H9 (cell line): ENCODE data around the gene TJP3. TPM values are rescaled to one million over a fixed set of nuclear protein-coding genes. Genes with fewer than 3 reads are reported as not detected.

Experiments
- DNase-seq: peaks from one replicate; pipeline ENCODE4 v3.0.0-alpha.2; 2017
- H2AFZ ChIP-seq: one replicate; pipeline ENCODE4 v1.6.1; 2013; ENCODE audit warnings: mild to moderate bottlenecking, low read length, control low read depth, moderate library complexity
- H2AK5ac ChIP-seq: 2 replicates; pipeline ENCODE4 v1.6.1; 2013; ENCODE audit warnings: low read length, control low read depth, mixed read lengths; ENCODE audit not compliant: insufficient read length
- H2BK120ac ChIP-seq: one replicate; pipeline ENCODE4 v1.6.1; 2013; ENCODE audit warnings: low read depth, mild to moderate bottlenecking, low read length, control low read depth, inconsistent platforms; ENCODE audit not compliant: poor library complexity, severe bottlenecking
- H2BK12ac ChIP-seq: 2 replicates; pipeline ENCODE4 v1.6.1; 2013; ENCODE audit warnings: low read length, control low read depth, mixed read lengths, low read depth; ENCODE audit not compliant: insufficient read length
- H2BK15ac ChIP-seq: 2 replicates; pipeline ENCODE4 v1.6.1; 2013; ENCODE audit warnings: low read depth, low read length, control low read depth
- H2BK20ac ChIP-seq: one replicate; pipeline ENCODE4 v1.6.1; 2013; ENCODE audit warnings: low read depth, mild to moderate bottlenecking, low read length, control low read depth, inconsistent platforms; ENCODE audit not compliant: poor library complexity, severe bottlenecking
- H2BK5ac ChIP-seq: 2 replicates; pipeline ENCODE4 v1.6.1; 2013; ENCODE audit warnings: low read length, control low read depth, mixed read lengths; ENCODE audit not compliant: insufficient read length
- H3K14ac ChIP-seq: 2 replicates; pipeline ENCODE4 v1.6.1; 2013; ENCODE audit warnings: low read length, control low read depth; ENCODE audit not compliant: insufficient read depth
- H3K18ac ChIP-seq: 2 replicates; pipeline ENCODE4 v1.6.1; 2013; ENCODE audit warnings: low read depth, mild to moderate bottlenecking, mixed read lengths, low read length, control low read depth; ENCODE audit not compliant: insufficient read length
- H3K23ac ChIP-seq: 2 replicates; pipeline ENCODE4 v1.6.1; 2013; ENCODE audit warnings: low read length, control low read depth, mixed read lengths, low read depth; ENCODE audit not compliant: insufficient read length
- H3K23me2 ChIP-seq: 2 replicates; pipeline ENCODE4 v1.6.1; 2013; ENCODE audit warnings: low read depth, mild to moderate bottlenecking, mixed read lengths, low read length, control low read depth; ENCODE audit not compliant: insufficient read length, poor library complexity, severe bottlenecking
- H3K27ac ChIP-seq: 2 replicates; pipeline ENCODE4 v1.5.1; 2013; ENCODE audit warnings: low read length, control low read depth, mixed read lengths, low read depth; ENCODE audit not compliant: insufficient read length
- H3K27me3 ChIP-seq: 2 replicates; pipeline ENCODE4 v1.6.1; 2013; ENCODE audit warnings: low read length, control low read depth, inconsistent platforms; ENCODE audit not compliant: insufficient read depth
- H3K4ac ChIP-seq: 2 replicates; pipeline ENCODE4 v1.6.1; 2013; ENCODE audit warnings: low read depth, mild to moderate bottlenecking, control low read depth, inconsistent platforms, low read length, moderate library complexity
- H3K4me1 ChIP-seq: 2 replicates; pipeline ENCODE4 v1.6.1; 2013; ENCODE audit warnings: low read length, control low read depth, inconsistent platforms; ENCODE audit not compliant: insufficient read depth
- H3K4me2 ChIP-seq: 2 replicates; pipeline ENCODE4 v1.6.1; 2013; ENCODE audit warnings: low read length, control low read depth, mixed read lengths; ENCODE audit not compliant: insufficient read length, insufficient read depth
- H3K56ac ChIP-seq: 2 replicates; pipeline ENCODE4 v1.6.1; 2013; ENCODE audit warnings: low read depth, mild to moderate bottlenecking, mixed read lengths, low read length, control low read depth; ENCODE audit not compliant: insufficient read length
- H3K79me1 ChIP-seq: 2 replicates; pipeline ENCODE4 v1.6.1; 2013; ENCODE audit warnings: low read depth, mild to moderate bottlenecking, moderate library complexity, low read length, control low read depth, inconsistent platforms; ENCODE audit not compliant: insufficient read depth, poor library complexity, severe bottlenecking
- H3K79me2 ChIP-seq: 2 replicates; pipeline ENCODE4 v1.6.1; 2013; ENCODE audit warnings: low read length, control low read depth, inconsistent platforms; ENCODE audit not compliant: insufficient read depth
- H3K9ac ChIP-seq: 2 replicates; pipeline ENCODE4 v1.6.1; 2013; ENCODE audit warnings: low read length, control low read depth, mixed read lengths; ENCODE audit not compliant: insufficient read length; ENCODE audit errors: extremely low read depth
- H3K9me3 ChIP-seq: one replicate; pipeline ENCODE4 v1.6.1; 2013; ENCODE audit warnings: low read depth, low read length, inconsistent platforms; ENCODE audit not compliant: control insufficient read depth
- H3T11ph ChIP-seq: one replicate; pipeline ENCODE4 v1.6.1; 2013; ENCODE audit warnings: mild to moderate bottlenecking, low read length, control low read depth, inconsistent platforms
- H4K20me1 ChIP-seq: one replicate; pipeline ENCODE4 v1.6.1; 2013; ENCODE audit not compliant: control insufficient read depth, insufficient read length, insufficient read depth
- H4K5ac ChIP-seq: 2 replicates; pipeline ENCODE4 v1.6.1; 2013; ENCODE audit warnings: low read depth, mild to moderate bottlenecking, mixed read lengths, low read length, control low read depth; ENCODE audit not compliant: insufficient read length
- H4K8ac ChIP-seq: replicated peaks from 2 replicates; pipeline ENCODE4 v1.6.1; 2013; ENCODE audit warnings: low read length, control low read depth, mixed read lengths, low read depth; ENCODE audit not compliant: insufficient read length
- H4K91ac ChIP-seq: 2 replicates; pipeline ENCODE4 v1.6.1; 2013; ENCODE audit warnings: low read depth, mild to moderate bottlenecking, moderate library complexity, mixed read lengths, low read length, control low read depth; ENCODE audit not compliant: insufficient read length
- H3K27ac Mint-ChIP-seq, 3 experiments: 2 replicates in 2 of 3; 3 replicates in 1 of 3; pipeline ENCODE4 v1.8.0; 2020 to 2021; ENCODE audit warnings: mixed read lengths in 3 of 3, mild to moderate bottlenecking in 1 of 3, moderate library complexity in 1 of 3
- H3K27me3 Mint-ChIP-seq: 2 replicates; pipeline ENCODE4 v1.8.0; 2021; ENCODE audit warnings: low read depth, mild to moderate bottlenecking, moderate library complexity, mixed read lengths
- H3K36me3 Mint-ChIP-seq, 3 experiments: 2 replicates in 2 of 3; 3 replicates in 1 of 3; pipeline ENCODE4 v1.8.0; 2020 to 2021; ENCODE audit warnings: low read depth in 3 of 3, mixed read lengths in 3 of 3; ENCODE audit not compliant: insufficient read depth in 1 of 3
- H3K4me1 Mint-ChIP-seq, 2 experiments: 2 replicates each; pipeline ENCODE4 v1.8.0; 2020; ENCODE audit warnings: mixed read lengths in 2 of 2
- H3K4me3 Mint-ChIP-seq, 2 experiments: 2 replicates in 1 of 2; 3 replicates in 1 of 2; pipeline ENCODE4 v1.8.0; 2020 to 2021; ENCODE audit warnings: mild to moderate bottlenecking in 2 of 2, mixed read lengths in 2 of 2, moderate library complexity in 1 of 2
- H3K9me3 Mint-ChIP-seq, 2 experiments: 2 replicates in 1 of 2; 3 replicates in 1 of 2; pipeline ENCODE4 v1.8.0; 2020; ENCODE audit warnings: mild to moderate bottlenecking in 2 of 2, mixed read lengths in 2 of 2, moderate library complexity in 1 of 2
- WGBS: extraction: QIAGEN DNeasy Blood & Tissue Kit; methylation state at CpG from one replicate; pipeline ENCODE4 v1.1.7; 2013; ENCODE audit warnings: missing lambda C conversion rate, low lambda C conversion rate, mixed read lengths; ENCODE audit not compliant: insufficient read length; ENCODE audit errors: extremely low coverage; 5-methylcytosine and 5-hydroxymethylcytosine counted together
- total RNA-seq: library from RNA; stranded (reverse); gene quantifications from 2 replicates; pipeline ENCODE4 v1.2.1, GENCODE V29; 2021
- TF ChIP-seq, protein P1 (sequence below): fragments of 200-600 bp; sonication (generic); conservative IDR thresholded peaks from 3 replicates; pipeline ENCODE4 v1.8.0; 2021; ENCODE audit warnings: antibody characterized with exemption, mild to moderate bottlenecking

Gene TJP3
- total RNA-seq, 1 experiment from 2014 or later, result 27.3 TPM

DNA sequence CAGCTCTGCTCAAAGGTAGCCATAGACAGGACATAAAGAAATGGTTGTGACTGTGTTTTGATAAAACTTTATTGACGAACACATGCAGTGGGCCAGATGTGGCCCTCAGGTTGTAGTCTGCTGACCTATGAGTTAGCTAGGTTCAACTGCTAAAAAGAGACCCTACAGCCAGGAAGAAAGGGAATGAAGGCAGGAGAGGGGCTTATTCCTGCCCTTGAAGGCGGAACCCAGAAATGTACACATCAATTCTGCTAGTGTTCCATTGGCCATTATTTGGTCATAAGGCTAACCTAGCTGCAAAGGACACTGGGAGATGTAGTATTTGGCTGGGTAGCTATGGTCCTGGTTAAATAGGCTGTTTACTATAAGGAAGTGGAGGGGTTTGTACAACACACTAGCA lies 35.3 kb downstream of the TJP3 start:
- H3K4me3 Mint-ChIP-seq, result no peak overlapping the region
- H2AFZ ChIP-seq, result no peak overlapping the region

More for the DNA sequence above, 35.3 kb downstream of the TJP3 start:
- Histone ChIP-seq H3K9ac (no peak overlapping the region), H3K23ac (no peak overlapping the region), H2BK120ac (no peak overlapping the region), H3K4ac (no peak overlapping the region), H4K91ac (no peak overlapping the region), H4K8ac (no peak overlapping the region), H3T11ph (no peak overlapping the region), H4K20me1 (no peaks in the 10 kb centered on the region), H3K27me3 (no peaks in the 10 kb centered on the region), H2BK15ac (no peak overlapping the region), H3K14ac (no peak overlapping the region), H3K56ac (no peak overlapping the region), H3K18ac (no peak overlapping the region), H2AK5ac (no peak overlapping the region), H2BK20ac (no peak overlapping the region), H3K4me2 (no peak overlapping the region), H3K79me2 (no peaks in the 10 kb centered on the region), H4K5ac (no peak overlapping the region), H3K23me2 (no peaks in the 10 kb centered on the region), H2BK12ac (no peak overlapping the region), H3K4me1 (no peaks in the 10 kb centered on the region), H3K27ac (no peak overlapping the region), H3K9me3 (no peaks in the 10 kb centered on the region), H2BK5ac (no peak overlapping the region), H3K79me1 (no peaks in the 10 kb centered on the region)
- Mint-ChIP-seq H3K27me3 (no peaks in the 10 kb centered on the region), H3K36me3 (peaks cover 0 to 1% (median 0%) of the 10 kb centered on the region in 3 experiments; a peak in 2 of 7 replicates), H3K9me3 (no peaks in the 10 kb centered on the region), H3K27ac (peak overlapping the region in 1 of 3 experiments; percentile 13; a peak in 1 of 7 replicates), H3K4me1 (no peaks in the 10 kb centered on the region)
- WGBS, result no CpG with 5 or more reads among the region's 2 CpGs
- no peak for DNase-seq
- TF ChIP-seq, protein P1, sequence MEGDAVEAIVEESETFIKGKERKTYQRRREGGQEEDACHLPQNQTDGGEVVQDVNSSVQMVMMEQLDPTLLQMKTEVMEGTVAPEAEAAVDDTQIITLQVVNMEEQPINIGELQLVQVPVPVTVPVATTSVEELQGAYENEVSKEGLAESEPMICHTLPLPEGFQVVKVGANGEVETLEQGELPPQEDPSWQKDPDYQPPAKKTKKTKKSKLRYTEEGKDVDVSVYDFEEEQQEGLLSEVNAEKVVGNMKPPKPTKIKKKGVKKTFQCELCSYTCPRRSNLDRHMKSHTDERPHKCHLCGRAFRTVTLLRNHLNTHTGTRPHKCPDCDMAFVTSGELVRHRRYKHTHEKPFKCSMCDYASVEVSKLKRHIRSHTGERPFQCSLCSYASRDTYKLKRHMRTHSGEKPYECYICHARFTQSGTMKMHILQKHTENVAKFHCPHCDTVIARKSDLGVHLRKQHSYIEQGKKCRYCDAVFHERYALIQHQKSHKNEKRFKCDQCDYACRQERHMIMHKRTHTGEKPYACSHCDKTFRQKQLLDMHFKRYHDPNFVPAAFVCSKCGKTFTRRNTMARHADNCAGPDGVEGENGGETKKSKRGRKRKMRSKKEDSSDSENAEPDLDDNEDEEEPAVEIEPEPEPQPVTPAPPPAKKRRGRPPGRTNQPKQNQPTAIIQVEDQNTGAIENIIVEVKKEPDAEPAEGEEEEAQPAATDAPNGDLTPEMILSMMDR, result no peak
